HL-60 (cell line): ENCODE data around the gene CLNK.

ENCODE experiments used
- CTCF ChIP-seq: IDR thresholded peaks from one replicate; pipeline ENCODE4 v1.5.1; 2011; ENCODE audit warnings: low read length, control low read depth, inconsistent platforms; ENCODE audit not compliant: insufficient read depth
- GABPA ChIP-seq: IDR thresholded peaks from 2 replicates; pipeline ENCODE4 v1.6.1; 2012; ENCODE audit warnings: low read depth
- POLR2AphosphoS5 ChIP-seq: IDR thresholded peaks from 2 replicates; pipeline ENCODE4 v1.6.1; 2012; ENCODE audit warnings: low read depth
- SPI1 ChIP-seq: IDR thresholded peaks from 2 replicates; pipeline ENCODE4 v1.6.1; 2012; ENCODE audit warnings: low read depth, mild to moderate bottlenecking, borderline replicate concordance
- TF ChIP-seq, protein P1 (sequence below): IDR thresholded peaks from 2 replicates; pipeline ENCODE4 v1.6.1; 2012; ENCODE audit warnings: low read depth; ENCODE audit not compliant: insufficient replicate concordance

- TF ChIP-seq POLR2AphosphoS5 (no peak), CTCF (no peak), SPI1 (peak; percentile 86), GABPA (no peak)
- TF ChIP-seq, protein P1, sequence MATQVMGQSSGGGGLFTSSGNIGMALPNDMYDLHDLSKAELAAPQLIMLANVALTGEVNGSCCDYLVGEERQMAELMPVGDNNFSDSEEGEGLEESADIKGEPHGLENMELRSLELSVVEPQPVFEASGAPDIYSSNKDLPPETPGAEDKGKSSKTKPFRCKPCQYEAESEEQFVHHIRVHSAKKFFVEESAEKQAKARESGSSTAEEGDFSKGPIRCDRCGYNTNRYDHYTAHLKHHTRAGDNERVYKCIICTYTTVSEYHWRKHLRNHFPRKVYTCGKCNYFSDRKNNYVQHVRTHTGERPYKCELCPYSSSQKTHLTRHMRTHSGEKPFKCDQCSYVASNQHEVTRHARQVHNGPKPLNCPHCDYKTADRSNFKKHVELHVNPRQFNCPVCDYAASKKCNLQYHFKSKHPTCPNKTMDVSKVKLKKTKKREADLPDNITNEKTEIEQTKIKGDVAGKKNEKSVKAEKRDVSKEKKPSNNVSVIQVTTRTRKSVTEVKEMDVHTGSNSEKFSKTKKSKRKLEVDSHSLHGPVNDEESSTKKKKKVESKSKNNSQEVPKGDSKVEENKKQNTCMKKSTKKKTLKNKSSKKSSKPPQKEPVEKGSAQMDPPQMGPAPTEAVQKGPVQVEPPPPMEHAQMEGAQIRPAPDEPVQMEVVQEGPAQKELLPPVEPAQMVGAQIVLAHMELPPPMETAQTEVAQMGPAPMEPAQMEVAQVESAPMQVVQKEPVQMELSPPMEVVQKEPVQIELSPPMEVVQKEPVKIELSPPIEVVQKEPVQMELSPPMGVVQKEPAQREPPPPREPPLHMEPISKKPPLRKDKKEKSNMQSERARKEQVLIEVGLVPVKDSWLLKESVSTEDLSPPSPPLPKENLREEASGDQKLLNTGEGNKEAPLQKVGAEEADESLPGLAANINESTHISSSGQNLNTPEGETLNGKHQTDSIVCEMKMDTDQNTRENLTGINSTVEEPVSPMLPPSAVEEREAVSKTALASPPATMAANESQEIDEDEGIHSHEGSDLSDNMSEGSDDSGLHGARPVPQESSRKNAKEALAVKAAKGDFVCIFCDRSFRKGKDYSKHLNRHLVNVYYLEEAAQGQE, result no peak
Observed at GRCh38 chr4:10688846-10689245, 4.3 kb upstream of the CLNK start.
